Measurements from ENCODE around the gene KCNJ14. TPM values are rescaled to one million over a fixed set of nuclear protein-coding genes. Genes with fewer than 3 reads are reported as not detected.

KCNJ14 gene
- total and polyA plus RNA-seq, 2 donors (not counting 3 experiments of a cell fraction or from before 2014, with no cell fraction given): 0.26 to 1.4 TPM

GRCh38 chr19:48497728-48498594 is 42.6 kb downstream of the KCNJ14 start:
- Histone ChIP-seq H2AFZ (ENCODE audit: low read depth, low read length) (no peak overlapping the region), H4K20me1 (replicated peaks; ENCODE audit: control insufficient read depth, extremely low read depth, insufficient read depth, low read length) (no peaks in the 10 kb centered on the region), H3K4me2 (ENCODE audit: insufficient read depth, low read length) (no peak overlapping the region), H3K79me2 (ENCODE audit: control insufficient read depth, insufficient read depth, low read length) (no peaks in the 10 kb centered on the region), H3K4me1 (ENCODE audit: control insufficient read depth, extremely low read depth, insufficient read depth, low read length) (peaks cover 11% of the 10 kb centered on the region), H3K27ac (ENCODE audit: insufficient read depth, low read depth, low read length) (no peak overlapping the region), H3K9ac (replicated peaks; ENCODE audit: extremely low read depth, insufficient read depth, low read length) (no peak overlapping the region), H3K36me3 (ENCODE audit: control insufficient read depth in 2 of 2, extremely low read depth in 1 of 2, insufficient read depth in 2 of 2, low read length in 2 of 2) (no peaks in the 10 kb centered on the region), H3K4me3 (replicated peaks in 1 of 3; ENCODE audit: insufficient read depth in 1 of 3, low read depth in 1 of 3, low read length in 3 of 3) (no peak overlapping the region), H3K9me3 (replicated peaks; ENCODE audit: control insufficient read depth, insufficient read depth, low read length) (no peaks in the 10 kb centered on the region), H3K27me3 (ENCODE audit: control insufficient read depth in 2 of 2, insufficient read depth in 2 of 2, low read length in 2 of 2) (peaks cover 2 to 7% of the 10 kb centered on the region in 2 experiments), H3K9me1 (replicated peaks; ENCODE audit: control insufficient read depth, extremely low read depth, insufficient read depth, low read length) (no peaks in the 10 kb centered on the region)
- intact Hi-C loops (cut with micrococcal nuclease): no loop called here
- dilution Hi-C loops (cut with MboI; ENCODE audit: extremely low pct_ligation_motif_present, low sequenced_read_pairs): no loop called here
- FAIRE-seq: no peak
- CTCF ChIA-PET: interaction anchor here (3.2 kb wide), 1 partner anchor 8 kb away, joined by 14 read pairs; no protein-coding TSS in a partner anchor
- no TSS peak for BruUV-seq (replicated peaks)
- POLR2A ChIA-PET: no interaction called here
- DNase-seq (ENCODE audit: low read depth, low spot score): no peak
- TF ChIP-seq MYC (IDR thresholded peaks at IDR 0.05; ENCODE audit: low read depth, low read length): no peak
- peak; percentile 87 for TF ChIP-seq EZH2 (IDR thresholded peaks at IDR 0.05; ENCODE audit: borderline replicate concordance, low read depth, low read length, severe bottlenecking)
- no peak for TF ChIP-seq FOS (IDR thresholded peaks at IDR 0.05; ENCODE audit: borderline replicate concordance, insufficient read depth, low read length)
- TF ChIP-seq POLR2A (IDR thresholded peaks at IDR 0.05; ENCODE audit: low read depth, low read length): no peak

- H4K20me1 ChIP-seq (replicated peaks; ENCODE audit: control insufficient read depth, extremely low read depth, insufficient read depth, low read length): no peaks in the 10 kb centered on the region
- H3K36me3 ChIP-seq (ENCODE audit: control insufficient read depth in 2 of 2, extremely low read depth in 1 of 2, insufficient read depth in 2 of 2, low read length in 2 of 2): no peaks in the 10 kb centered on the region
- no peaks in the 10 kb centered on the region for H3K9me1 ChIP-seq (replicated peaks; ENCODE audit: control insufficient read depth, extremely low read depth, insufficient read depth, low read length)
- intact Hi-C loops (cut with micrococcal nuclease): no loop called here
- no peak for TF ChIP-seq FOS (IDR thresholded peaks at IDR 0.05; ENCODE audit: borderline replicate concordance, insufficient read depth, low read length)
- no peak overlapping the region for H3K4me3 ChIP-seq (replicated peaks in 1 of 3; ENCODE audit: insufficient read depth in 1 of 3, low read depth in 1 of 3, low read length in 3 of 3)
- peaks cover 2 to 7% of the 10 kb centered on the region in 2 experiments for H3K27me3 ChIP-seq (ENCODE audit: control insufficient read depth in 2 of 2, insufficient read depth in 2 of 2, low read length in 2 of 2)
- no peak overlapping the region for H3K9ac ChIP-seq (replicated peaks; ENCODE audit: extremely low read depth, insufficient read depth, low read length)
- H2AFZ ChIP-seq (ENCODE audit: low read depth, low read length): no peak overlapping the region
- POLR2A ChIA-PET: no interaction called here
- no peak overlapping the region for H3K4me2 ChIP-seq (ENCODE audit: insufficient read depth, low read length)
- H3K79me2 ChIP-seq (ENCODE audit: control insufficient read depth, insufficient read depth, low read length): no peaks in the 10 kb centered on the region
- CTCF ChIA-PET: no interaction called here
- H3K4me1 ChIP-seq (ENCODE audit: control insufficient read depth, extremely low read depth, insufficient read depth, low read length): peaks cover 11% of the 10 kb centered on the region
- no peak overlapping the region for H3K27ac ChIP-seq (ENCODE audit: insufficient read depth, low read depth, low read length)
- dilution Hi-C loops (cut with MboI; ENCODE audit: extremely low pct_ligation_motif_present, low sequenced_read_pairs): no loop called here
- no TSS peak for BruUV-seq (replicated peaks)
- DNase-seq (ENCODE audit: low read depth, low spot score): no peak
- no peak for FAIRE-seq
- H3K9me3 ChIP-seq (replicated peaks; ENCODE audit: control insufficient read depth, insufficient read depth, low read length): no peaks in the 10 kb centered on the region
Observed at GRCh38 chr19:48498595-48499311, 43.4 kb downstream of the KCNJ14 start.
